Measurements from ENCODE around the gene NEK11.

NEK11 gene

GRCh38 chr3:131162516-131162915, 135.8 kb downstream of the NEK11 start:
- H3K4me3 ChIP-seq (ENCODE audit: low read depth, low read length) = no peak overlapping the region
- no peak for DNase-seq (ENCODE audit: low read depth)
- TF ChIP-seq CTCF (conservative IDR thresholded peaks at IDR 0.05; ENCODE audit: low read depth, low read length) = no peak

GRCh38 chr3:131167867-131168266, 141.2 kb downstream of the NEK11 start:
- no peak overlapping the region for H3K4me3 ChIP-seq (ENCODE audit: low read depth, low read length)
- TF ChIP-seq CTCF (conservative IDR thresholded peaks at IDR 0.05; ENCODE audit: low read depth, low read length) = no peak
- no peak for DNase-seq (ENCODE audit: low read depth)

GRCh38 chr3:131169331-131169730, 142.7 kb downstream of the NEK11 start:
- no peak for DNase-seq (ENCODE audit: low read depth)
- no peak overlapping the region for H3K4me3 ChIP-seq (ENCODE audit: low read depth, low read length)
- TF ChIP-seq CTCF (conservative IDR thresholded peaks at IDR 0.05; ENCODE audit: low read depth, low read length) = no peak

- no peak for TF ChIP-seq CTCF (conservative IDR thresholded peaks at IDR 0.05; ENCODE audit: low read depth, low read length)
- no peak for DNase-seq (ENCODE audit: low read depth)
Measured at GRCh38 chr3:131172502-131173200, 146.0 kb downstream of the NEK11 start.

GRCh38 chr3:131174752-131175151, 148.1 kb downstream of the NEK11 start:
- no peak for TF ChIP-seq CTCF (conservative IDR thresholded peaks at IDR 0.05; ENCODE audit: low read depth, low read length)
- DNase-seq (ENCODE audit: low read depth) = peak; percentile 52
- no peak overlapping the region for H3K4me3 ChIP-seq (ENCODE audit: low read depth, low read length)

More at GRCh38 chr3:131172502-131173200, 146.0 kb downstream of the NEK11 start:
- no peak overlapping the region for H3K4me3 ChIP-seq (ENCODE audit: low read depth, low read length)

- TF ChIP-seq CTCF (conservative IDR thresholded peaks at IDR 0.05; ENCODE audit: low read depth, low read length) = no peak
- no peak for DNase-seq (ENCODE audit: low read depth)
Measured at GRCh38 chr3:131178710-131179375, 152.2 kb downstream of the NEK11 start.

GRCh38 chr3:131192701-131193100, 166.0 kb downstream of the NEK11 start:
- DNase-seq (ENCODE audit: low read depth) = no peak
- H3K4me3 ChIP-seq (ENCODE audit: low read depth, low read length) = no peak overlapping the region
- TF ChIP-seq CTCF (conservative IDR thresholded peaks at IDR 0.05; ENCODE audit: low read depth, low read length) = no peak

More at GRCh38 chr3:131178710-131179375, 152.2 kb downstream of the NEK11 start:
- H3K4me3 ChIP-seq (ENCODE audit: low read depth, low read length) = no peak overlapping the region

All from choroid plexus epithelial cell (primary cell).